Small intestine (tissue), 7 donors: Measurements from ENCODE around the gene ITCH. TPM values are rescaled to one million over a fixed set of nuclear protein-coding genes. Genes with fewer than 3 reads are reported as not detected.
"Not testable (repeated sequence)": the region's sequence is repeated elsewhere in the genome, so short reads cannot be mapped to it uniquely, and the experiment has no call there.

Experiments
- DNase-seq, 2 donors: peaks; one replicate each; pipeline versions ENCODE4 v3.0.0 to v3.0.0-alpha.2; 2013
- FAIRE-seq: peaks from 2 replicates; lab custom pipeline; 2012; peaks lifted over from hg19 to GRCh38; lab: Jason Lieb, UNC
- H3K27ac ChIP-seq, 3 donors: one replicate each; pipeline ENCODE4 v1.5.1; 2013; ENCODE audit warnings: low read length in 2 of 3, mild to moderate bottlenecking in 2 of 3, control low read depth in 1 of 3, inconsistent platforms in 1 of 3, low read depth in 1 of 3, moderate library complexity in 1 of 3
- H3K27me3 ChIP-seq, 3 donors: one replicate each; pipeline ENCODE4 v1.6.1; 2013; ENCODE audit warnings: low read length in 3 of 3, inconsistent platforms in 1 of 3; ENCODE audit not compliant: control insufficient read depth in 3 of 3, insufficient read depth in 3 of 3
- H3K36me3 ChIP-seq, 3 donors: one replicate each; pipeline ENCODE4 v1.6.1; 2013; ENCODE audit warnings: low read length in 3 of 3, inconsistent platforms in 1 of 3, low read depth in 1 of 3, mild to moderate bottlenecking in 1 of 3, moderate library complexity in 1 of 3; ENCODE audit not compliant: control insufficient read depth in 3 of 3, insufficient read depth in 2 of 3
- H3K4me1 ChIP-seq, 3 donors: one replicate each; pipeline ENCODE4 v1.6.1; 2013; ENCODE audit warnings: low read length in 2 of 3, inconsistent platforms in 1 of 3, low read depth in 1 of 3, mild to moderate bottlenecking in 1 of 3, moderate library complexity in 1 of 3; ENCODE audit not compliant: control insufficient read depth in 3 of 3, insufficient read depth in 2 of 3
- H3K4me3 ChIP-seq, 3 donors: one replicate each; pipeline ENCODE4 v1.5.1; 2013; ENCODE audit warnings: low read length in 3 of 3, control low read depth in 1 of 3, inconsistent platforms in 1 of 3, low read depth in 1 of 3, mild to moderate bottlenecking in 1 of 3, moderate library complexity in 1 of 3
- H3K9me3 ChIP-seq, 2 donors: one replicate each; pipeline ENCODE4 v1.6.1; 2013; ENCODE audit warnings: low read depth in 1 of 2, low read length in 1 of 2; ENCODE audit not compliant: control insufficient read depth in 2 of 2, insufficient read depth in 1 of 2
- WGBS, 3 donors: extraction: QIAGEN DNeasy Blood & Tissue Kit; methylation state at CpG; one replicate each; pipeline ENCODE4 v1.1.7; 2013; 5-methylcytosine and 5-hydroxymethylcytosine counted together
- polyA plus RNA-seq, 4 donors: library from polyadenylated mRNA; stranded (reverse) in 3 of 4; unstranded in 1 of 4; fragments of 200-250 nt in 3 of 4; fragments of 120-200 nt in 1 of 4; gene quantifications; one replicate each; pipeline versions ENCODE4 v1.2.1 to v1.2.3, GENCODE V29; 2013
- donor health status: healthy with polysubstance abuse.
- donor health status: control.
- donor health status: control.
- donor health status: Bipolar disorder and iron deficiency.
- donor health status: healthy.

ITCH gene
- polyA plus RNA-seq, 4 donors = 12.0 to 35.1 (median 16.7) TPM

GRCh38 chr20:34375977-34376430 lies 12.9 kb downstream of the ITCH start:
- peak; percentile 63 to 83 for DNase-seq
- peaks cover 2 to 37% (median 5%) of the 10 kb centered on the region in 3 donors for H3K36me3 ChIP-seq
- no peak overlapping the region for H3K4me3 ChIP-seq
- no peaks in the 10 kb centered on the region for H3K9me3 ChIP-seq
- 18 to 66% (median 30%) methylated on average over 5 of the region's 5 CpGs for WGBS, 3 donors
- no peak for FAIRE-seq
- H3K27me3 ChIP-seq = no peaks in the 10 kb centered on the region
- peaks cover 0 to 11% (median 3%) of the 10 kb centered on the region in 3 donors for H3K4me1 ChIP-seq
- H3K27ac ChIP-seq = peak overlapping the region in 1 of 3 donors; percentile 19

GRCh38 chr20:34377072-34377847 lies 14.2 kb downstream of the ITCH start:
- FAIRE-seq (no peak), DNase-seq (no peak)

GRCh38 chr20:34382174-34382573 lies 19.1 kb downstream of the ITCH start:
- DNase-seq (no peak), FAIRE-seq (no peak)
- H3K36me3 ChIP-seq = peaks cover 0 to 35% (median 2%) of the 10 kb centered on the region in 3 donors
- whole genome bisulfite sequencing, 3 donors = 96 to 100% (median 98%) methylated on average over 3 of the region's 3 CpGs
- H3K27me3 ChIP-seq = no peaks in the 10 kb centered on the region
- no peak overlapping the region for H3K27ac ChIP-seq
- H3K4me1 ChIP-seq = peaks cover 4 to 8% (median 5%) of the 10 kb centered on the region in 3 donors
- H3K9me3 ChIP-seq = no peaks in the 10 kb centered on the region
- H3K4me3 ChIP-seq = no peak overlapping the region

More at GRCh38 chr20:34377072-34377847, 14.2 kb downstream of the ITCH start:
- Histone ChIP-seq H3K27ac (no peak overlapping the region), H3K9me3 (no peaks in the 10 kb centered on the region), H3K4me1 (peaks cover 0 to 11% (median 3%) of the 10 kb centered on the region in 3 donors), H3K36me3 (peaks cover 0 to 38% (median 2%) of the 10 kb centered on the region in 3 donors), H3K27me3 (no peaks in the 10 kb centered on the region), H3K4me3 (no peak overlapping the region)
- 79 to 85% (median 80%) methylated on average over 16 of the region's 16 CpGs for WGBS, 3 donors

GRCh38 chr20:34382877-34383455 lies 19.9 kb downstream of the ITCH start:
- not testable (repeated sequence) for H3K27ac ChIP-seq, FAIRE-seq, DNase-seq, H3K4me1 ChIP-seq, H3K9me3 ChIP-seq, H3K27me3 ChIP-seq, H3K4me3 ChIP-seq
- peaks cover 0 to 30% (median 0%) of the 10 kb centered on the region in 3 donors for H3K36me3 ChIP-seq
- WGBS, 3 donors = 96 to 98% (median 97%) methylated on average over 13 to 14 of the region's 14 CpGs

GRCh38 chr20:34385464-34385863 lies 22.4 kb downstream of the ITCH start:
- no peak overlapping the region for H3K4me3 ChIP-seq
- H3K4me1 ChIP-seq = peaks cover 5 to 8% (median 6%) of the 10 kb centered on the region in 3 donors
- no peaks in the 10 kb centered on the region for H3K9me3 ChIP-seq
- DNase-seq (no peak), FAIRE-seq (no peak)
- H3K27ac ChIP-seq = peak overlapping the region in 1 of 3 donors; percentile 26
- H3K27me3 ChIP-seq = no peaks in the 10 kb centered on the region
- WGBS, 3 donors = 17 to 43% (median 32%) methylated on average over 1 of the region's 1 CpG
- peaks cover 0 to 33% (median 0%) of the 10 kb centered on the region in 3 donors for H3K36me3 ChIP-seq

- Histone ChIP-seq H3K27me3 (no peaks in the 10 kb centered on the region), H3K36me3 (peaks cover 2 to 23% (median 2%) of the 10 kb centered on the region in 3 donors), H3K9me3 (no peaks in the 10 kb centered on the region), H3K27ac (no peak overlapping the region), H3K4me3 (no peak overlapping the region), H3K4me1 (peaks cover 5 to 8% (median 6%) of the 10 kb centered on the region in 3 donors)
- DNase-seq (no peak), FAIRE-seq (no peak)
- WGBS, 3 donors = 86 to 98% (median 88%) methylated on average over 3 of the region's 3 CpGs
These were observed 24.9 kb downstream of the ITCH start for GRCh38 chr20:34388000-34388399.

- no peak overlapping the region for H3K4me3 ChIP-seq
- peaks cover 5 to 8% (median 6%) of the 10 kb centered on the region in 3 donors for H3K4me1 ChIP-seq
- WGBS, 3 donors = 88 to 97% (median 93%) methylated on average over 2 of the region's 2 CpGs
- H3K9me3 ChIP-seq = no peaks in the 10 kb centered on the region
- H3K36me3 ChIP-seq = peaks cover 2 to 24% (median 4%) of the 10 kb centered on the region in 3 donors
- FAIRE-seq (no peak), DNase-seq (no peak)
- H3K27me3 ChIP-seq = no peaks in the 10 kb centered on the region
- H3K27ac ChIP-seq = no peak overlapping the region
These were observed 25.6 kb downstream of the ITCH start for GRCh38 chr20:34388678-34389077.

GRCh38 chr20:34389206-34389953 lies 26.3 kb downstream of the ITCH start:
- peaks cover 5 to 8% (median 6%) of the 10 kb centered on the region in 3 donors for H3K4me1 ChIP-seq
- no peak overlapping the region for H3K27ac ChIP-seq
- WGBS, 3 donors = 60 to 79% (median 63%) methylated on average over 2 of the region's 2 CpGs
- no peak overlapping the region for H3K4me3 ChIP-seq
- DNase-seq (peak in 1 of 2 donors; percentile 29), FAIRE-seq (no peak)
- H3K27me3 ChIP-seq = no peaks in the 10 kb centered on the region
- H3K36me3 ChIP-seq = peaks cover 2 to 26% (median 6%) of the 10 kb centered on the region in 3 donors
- H3K9me3 ChIP-seq = no peaks in the 10 kb centered on the region
